GM12872 (cell line): Measurements from ENCODE around the gene TNFAIP8.

Source experiments
- TF ChIP-seq, protein P1 (sequence below): IDR thresholded peaks from 3 replicates; pipeline ENCODE4 v1.5.1; 2011; ENCODE audit warnings: low read depth, mild to moderate bottlenecking, low read length, moderate library complexity; ENCODE audit not compliant: insufficient read depth

Gene TNFAIP8

DNA sequence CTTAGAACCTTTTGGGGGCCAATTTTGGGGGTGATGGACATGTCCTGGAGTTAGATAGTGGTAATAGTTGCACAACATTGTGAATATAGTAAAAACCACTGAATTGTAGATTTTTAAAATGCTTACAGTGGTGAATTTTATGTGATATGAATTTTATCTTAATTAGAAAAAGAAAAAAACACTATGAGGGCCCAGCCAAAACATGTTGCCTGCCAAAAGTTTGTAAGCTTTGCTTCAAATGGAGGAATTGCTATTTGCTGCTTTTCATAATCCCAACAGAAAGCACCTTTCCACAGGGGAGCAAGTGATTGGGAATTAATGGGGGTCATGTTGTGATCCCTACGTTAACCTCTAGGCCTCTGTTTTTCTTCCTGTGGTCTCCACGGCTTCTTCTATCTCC, 19.1 kb downstream of the TNFAIP8 start:
- TF ChIP-seq, protein P1, sequence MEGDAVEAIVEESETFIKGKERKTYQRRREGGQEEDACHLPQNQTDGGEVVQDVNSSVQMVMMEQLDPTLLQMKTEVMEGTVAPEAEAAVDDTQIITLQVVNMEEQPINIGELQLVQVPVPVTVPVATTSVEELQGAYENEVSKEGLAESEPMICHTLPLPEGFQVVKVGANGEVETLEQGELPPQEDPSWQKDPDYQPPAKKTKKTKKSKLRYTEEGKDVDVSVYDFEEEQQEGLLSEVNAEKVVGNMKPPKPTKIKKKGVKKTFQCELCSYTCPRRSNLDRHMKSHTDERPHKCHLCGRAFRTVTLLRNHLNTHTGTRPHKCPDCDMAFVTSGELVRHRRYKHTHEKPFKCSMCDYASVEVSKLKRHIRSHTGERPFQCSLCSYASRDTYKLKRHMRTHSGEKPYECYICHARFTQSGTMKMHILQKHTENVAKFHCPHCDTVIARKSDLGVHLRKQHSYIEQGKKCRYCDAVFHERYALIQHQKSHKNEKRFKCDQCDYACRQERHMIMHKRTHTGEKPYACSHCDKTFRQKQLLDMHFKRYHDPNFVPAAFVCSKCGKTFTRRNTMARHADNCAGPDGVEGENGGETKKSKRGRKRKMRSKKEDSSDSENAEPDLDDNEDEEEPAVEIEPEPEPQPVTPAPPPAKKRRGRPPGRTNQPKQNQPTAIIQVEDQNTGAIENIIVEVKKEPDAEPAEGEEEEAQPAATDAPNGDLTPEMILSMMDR: no peak

DNA sequence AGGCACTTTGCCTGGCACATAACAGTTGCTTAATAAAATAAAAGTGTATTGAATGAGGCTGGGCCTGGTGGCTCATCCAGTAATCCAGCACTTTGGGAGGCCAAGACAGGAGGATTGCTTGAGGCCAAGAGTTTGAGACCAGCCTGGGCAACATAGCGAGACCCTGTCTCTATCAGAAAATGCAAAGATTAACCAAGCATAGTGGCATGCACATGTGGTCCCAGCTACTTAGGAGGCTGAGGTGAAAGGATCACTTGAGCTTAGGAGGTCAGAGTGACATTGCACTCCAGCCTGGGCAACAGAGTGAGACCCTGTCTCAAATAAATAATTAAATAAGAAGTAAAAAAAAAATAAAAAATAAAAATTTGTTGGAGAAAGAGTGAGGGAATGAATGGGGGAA, 21.2 kb downstream of the TNFAIP8 start:
- TF ChIP-seq, protein P1: no peak

DNA sequence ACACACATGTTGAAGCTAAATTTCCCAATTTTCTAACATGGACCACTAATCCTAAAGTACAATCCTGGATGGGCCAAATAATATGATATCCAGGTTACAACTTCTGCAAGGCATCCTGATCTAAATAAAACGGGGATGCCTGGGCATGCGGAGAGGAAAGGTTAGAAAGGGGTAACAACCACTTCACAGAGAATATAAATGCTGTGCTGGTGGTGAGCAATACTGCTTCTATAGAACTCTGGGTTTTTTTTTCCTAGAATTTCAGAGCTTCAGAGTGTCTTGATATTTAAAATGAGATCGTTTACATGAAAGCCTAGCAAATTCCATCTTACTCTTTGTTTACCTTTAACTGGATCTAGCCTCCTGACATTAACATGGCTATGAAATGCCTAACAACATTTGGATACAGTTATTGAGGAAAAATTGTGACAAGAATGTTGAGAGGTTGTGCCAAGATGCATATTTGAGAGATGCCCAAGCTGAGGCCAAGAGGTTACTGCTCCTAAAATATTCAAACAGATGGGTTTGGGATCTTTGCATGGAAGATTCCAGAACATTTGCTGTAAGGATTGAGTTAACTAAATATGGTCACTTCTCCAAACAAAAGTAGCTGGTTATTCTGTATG, 22.4 kb downstream of the TNFAIP8 start:
- TF ChIP-seq, protein P1: no peak

DNA sequence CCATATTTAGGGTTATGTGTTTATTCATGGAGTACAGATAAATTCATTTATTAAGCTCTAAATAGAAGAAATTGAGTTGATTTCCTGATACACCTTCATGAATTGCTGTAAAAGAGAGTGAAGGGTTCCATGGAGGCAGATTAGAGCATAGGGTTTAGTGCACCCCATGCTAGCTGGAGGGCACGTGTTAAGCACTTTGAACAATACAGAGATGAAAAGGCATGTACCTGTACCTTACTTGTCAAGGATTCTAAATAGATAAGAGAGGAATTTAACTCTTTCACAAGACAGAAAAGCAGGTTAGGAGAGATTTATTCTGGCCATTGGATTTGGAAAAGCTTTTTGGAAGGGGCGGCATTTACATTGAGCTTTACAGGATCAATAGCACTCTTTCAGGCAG, 23.3 kb downstream of the TNFAIP8 start:
- TF ChIP-seq, protein P1: no peak

DNA sequence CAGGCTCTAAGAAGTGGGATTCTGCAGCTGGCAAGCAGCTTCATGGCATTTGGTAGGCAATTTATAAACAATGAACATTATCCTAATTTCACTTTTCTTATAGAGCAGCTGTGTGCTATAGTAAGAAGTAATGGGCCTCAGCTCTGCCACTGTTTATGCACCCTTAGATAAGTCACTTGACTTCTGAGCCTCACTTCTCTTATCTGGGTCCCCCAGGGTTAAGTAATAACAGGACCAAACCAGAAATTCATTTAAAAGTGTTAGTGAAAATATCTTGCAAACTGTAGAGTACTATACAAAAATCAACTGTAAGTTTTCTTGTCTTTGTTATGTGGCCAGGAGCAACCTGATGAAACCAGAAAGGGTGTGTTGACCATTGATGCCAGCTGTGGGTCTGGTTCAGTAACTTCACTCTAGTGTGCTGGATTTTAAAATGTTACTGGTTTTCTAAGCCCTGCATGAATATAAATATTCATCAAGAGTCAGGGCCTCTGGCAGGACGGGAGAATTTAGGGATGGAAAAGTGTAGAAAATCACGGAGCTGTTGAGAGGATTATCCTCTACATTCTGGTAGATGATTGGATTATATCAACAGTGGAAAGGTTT, 24.2 kb downstream of the TNFAIP8 start:
- TF ChIP-seq, protein P1: no peak

DNA sequence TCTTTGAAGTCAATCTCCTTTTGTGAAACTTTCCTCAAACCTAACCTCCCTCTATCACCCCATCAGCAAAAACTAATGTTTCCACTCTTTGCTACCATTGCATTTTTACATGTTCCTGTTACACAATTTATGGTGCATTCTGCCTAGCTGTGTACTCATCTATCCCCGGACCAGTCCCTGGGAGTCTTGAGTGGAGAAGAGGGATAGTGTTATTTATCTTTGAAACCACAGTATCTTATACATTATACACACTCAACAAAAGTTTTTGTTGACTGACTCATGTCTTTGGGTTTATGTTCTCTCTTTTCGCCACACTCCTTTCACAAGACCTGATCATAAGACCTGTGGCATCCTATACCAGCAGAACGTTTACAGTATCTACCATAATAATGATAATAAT, 26.4 kb downstream of the TNFAIP8 start:
- TF ChIP-seq, protein P1: no peak

DNA sequence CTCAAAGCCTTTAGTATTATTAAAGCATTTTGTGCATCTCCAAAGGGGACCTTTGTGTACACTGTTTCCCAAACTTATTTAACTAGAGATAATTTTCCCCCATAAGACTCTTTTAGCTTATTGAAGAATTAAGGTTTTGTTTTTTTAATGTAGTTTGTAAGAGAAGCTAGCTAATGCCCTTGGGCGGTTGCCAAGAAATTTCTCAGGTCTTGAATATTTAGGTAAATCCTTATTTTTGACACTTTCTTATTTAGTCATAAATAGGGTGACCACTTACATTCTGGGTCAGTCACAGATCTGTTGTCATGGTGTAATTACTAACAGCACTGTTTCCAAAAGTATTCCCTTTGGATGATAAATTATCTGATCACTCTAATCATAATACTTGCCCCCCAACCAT, 27.2 kb downstream of the TNFAIP8 start:
- TF ChIP-seq, protein P1: no peak
